Measurements from ENCODE around the gene HELZ.

DNA sequence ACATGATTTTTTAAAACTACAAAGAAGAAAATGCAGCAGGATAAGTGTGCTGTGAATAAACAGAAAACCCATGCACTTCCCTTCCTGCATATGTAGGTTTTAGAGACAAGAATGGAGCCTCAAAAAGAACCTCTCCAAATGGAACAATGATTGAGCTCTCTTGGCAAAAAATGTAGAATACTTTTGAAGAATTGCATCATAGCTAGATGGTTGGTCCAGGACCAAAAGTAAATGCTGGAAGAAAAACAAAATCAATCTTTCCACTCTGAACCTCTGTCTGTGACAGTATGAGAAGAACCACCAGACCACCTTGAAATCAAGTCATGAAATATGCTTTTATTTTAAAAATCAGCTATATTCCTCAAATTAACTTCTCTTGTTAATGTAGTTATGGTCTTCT lies 17.5 kb downstream of the HELZ start:
- TF ChIP-seq, protein P1, sequence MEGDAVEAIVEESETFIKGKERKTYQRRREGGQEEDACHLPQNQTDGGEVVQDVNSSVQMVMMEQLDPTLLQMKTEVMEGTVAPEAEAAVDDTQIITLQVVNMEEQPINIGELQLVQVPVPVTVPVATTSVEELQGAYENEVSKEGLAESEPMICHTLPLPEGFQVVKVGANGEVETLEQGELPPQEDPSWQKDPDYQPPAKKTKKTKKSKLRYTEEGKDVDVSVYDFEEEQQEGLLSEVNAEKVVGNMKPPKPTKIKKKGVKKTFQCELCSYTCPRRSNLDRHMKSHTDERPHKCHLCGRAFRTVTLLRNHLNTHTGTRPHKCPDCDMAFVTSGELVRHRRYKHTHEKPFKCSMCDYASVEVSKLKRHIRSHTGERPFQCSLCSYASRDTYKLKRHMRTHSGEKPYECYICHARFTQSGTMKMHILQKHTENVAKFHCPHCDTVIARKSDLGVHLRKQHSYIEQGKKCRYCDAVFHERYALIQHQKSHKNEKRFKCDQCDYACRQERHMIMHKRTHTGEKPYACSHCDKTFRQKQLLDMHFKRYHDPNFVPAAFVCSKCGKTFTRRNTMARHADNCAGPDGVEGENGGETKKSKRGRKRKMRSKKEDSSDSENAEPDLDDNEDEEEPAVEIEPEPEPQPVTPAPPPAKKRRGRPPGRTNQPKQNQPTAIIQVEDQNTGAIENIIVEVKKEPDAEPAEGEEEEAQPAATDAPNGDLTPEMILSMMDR (IDR thresholded peaks at IDR 0.05): no peak
- TF ChIP-seq POLR2A (IDR thresholded peaks at IDR 0.05) (no peak), POLR2AphosphoS5 (IDR thresholded peaks at IDR 0.05) (no peak)

Measured in prostate gland (tissue), 2 donors.